Bone marrow (tissue), 2 donors: ENCODE data around the gene HAL.
A peak's percentile ranks its signal among the peaks of the same experiment; 100 is the strongest.

ENCODE experiments used
- DNase-seq, 2 donors: peaks; one replicate each; lab custom pipeline; 2025; lab: John Stamatoyannopoulos, UW

The HAL gene, protein sequence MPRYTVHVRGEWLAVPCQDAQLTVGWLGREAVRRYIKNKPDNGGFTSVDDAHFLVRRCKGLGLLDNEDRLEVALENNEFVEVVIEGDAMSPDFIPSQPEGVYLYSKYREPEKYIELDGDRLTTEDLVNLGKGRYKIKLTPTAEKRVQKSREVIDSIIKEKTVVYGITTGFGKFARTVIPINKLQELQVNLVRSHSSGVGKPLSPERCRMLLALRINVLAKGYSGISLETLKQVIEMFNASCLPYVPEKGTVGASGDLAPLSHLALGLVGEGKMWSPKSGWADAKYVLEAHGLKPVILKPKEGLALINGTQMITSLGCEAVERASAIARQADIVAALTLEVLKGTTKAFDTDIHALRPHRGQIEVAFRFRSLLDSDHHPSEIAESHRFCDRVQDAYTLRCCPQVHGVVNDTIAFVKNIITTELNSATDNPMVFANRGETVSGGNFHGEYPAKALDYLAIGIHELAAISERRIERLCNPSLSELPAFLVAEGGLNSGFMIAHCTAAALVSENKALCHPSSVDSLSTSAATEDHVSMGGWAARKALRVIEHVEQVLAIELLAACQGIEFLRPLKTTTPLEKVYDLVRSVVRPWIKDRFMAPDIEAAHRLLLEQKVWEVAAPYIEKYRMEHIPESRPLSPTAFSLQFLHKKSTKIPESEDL

DNA sequence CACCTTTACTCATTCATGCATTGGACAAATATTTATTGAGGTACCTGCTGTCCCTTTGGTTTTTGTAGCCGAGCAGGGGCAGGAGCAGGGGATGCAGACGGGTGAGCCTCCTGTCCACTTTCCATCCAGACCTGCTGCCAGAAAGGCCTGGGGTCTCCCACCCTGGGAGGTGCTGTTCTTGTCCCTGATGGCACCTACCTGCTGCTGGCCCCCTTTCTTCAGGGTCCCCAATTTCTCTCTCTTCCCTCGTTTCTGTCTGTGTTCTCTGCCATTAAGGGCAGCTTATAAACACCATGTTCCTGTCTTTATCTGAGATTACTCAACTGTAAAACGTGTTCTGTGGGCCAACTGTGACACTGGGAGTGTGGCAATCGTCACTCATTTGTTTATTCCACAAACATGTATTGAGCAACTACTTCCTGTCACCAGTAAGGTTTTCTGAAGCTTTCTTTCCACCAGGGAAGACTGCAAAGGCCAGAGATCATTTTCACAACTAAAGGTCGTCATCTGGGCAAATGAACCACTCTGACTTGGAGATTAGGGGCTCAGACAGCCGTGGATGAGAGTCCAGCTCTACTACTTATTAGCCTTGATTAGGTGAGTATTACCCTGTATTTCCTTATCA is at the start of gene HAL:
Gene HAL (minus strand): TSS at position 311 of the 625 bp plus-strand sequence. CDS start 434 bp downstream, outside the sequence.
- DNase-seq: peak in 1 of 2 donors; percentile 19

DNA sequence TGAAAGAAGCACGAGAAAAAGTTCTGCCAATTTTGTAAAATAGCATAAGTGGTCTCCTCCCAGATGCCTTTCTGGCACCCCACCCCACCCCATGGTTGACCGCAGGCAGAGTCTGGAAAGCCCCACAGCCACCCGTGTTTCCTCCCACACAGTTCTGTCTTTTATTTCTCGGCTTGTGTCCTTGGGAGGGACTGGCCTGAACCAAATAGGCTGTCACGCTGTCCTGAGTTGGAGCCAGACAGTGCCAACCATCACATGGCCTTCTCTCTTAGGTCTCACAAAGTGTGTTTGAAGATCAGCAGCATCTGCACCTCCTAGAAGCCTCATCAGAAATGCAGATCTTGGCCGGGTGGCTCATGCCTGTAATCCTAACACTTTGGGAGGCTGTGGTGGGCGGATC is 49.4 kb upstream of the HAL start:
- DNase-seq: no peak

DNA sequence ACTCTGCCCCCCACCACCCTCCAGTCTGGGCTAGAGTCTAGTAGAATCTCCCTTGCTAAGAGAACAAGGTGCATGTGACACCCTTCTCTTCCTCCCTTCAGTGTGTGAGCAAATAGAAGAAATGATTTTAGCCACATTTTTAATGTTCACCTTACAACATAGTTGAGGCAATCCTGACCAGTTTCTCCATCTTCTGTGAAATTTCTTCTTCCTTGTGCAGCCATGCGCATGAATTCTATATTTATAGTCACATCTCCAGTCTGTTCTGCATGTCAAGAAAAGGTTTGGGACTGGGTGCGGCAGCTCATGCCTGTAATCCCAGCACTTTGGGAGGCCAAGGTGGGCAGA is 48.8 kb upstream of the HAL start:
- DNase-seq: no peak

DNA sequence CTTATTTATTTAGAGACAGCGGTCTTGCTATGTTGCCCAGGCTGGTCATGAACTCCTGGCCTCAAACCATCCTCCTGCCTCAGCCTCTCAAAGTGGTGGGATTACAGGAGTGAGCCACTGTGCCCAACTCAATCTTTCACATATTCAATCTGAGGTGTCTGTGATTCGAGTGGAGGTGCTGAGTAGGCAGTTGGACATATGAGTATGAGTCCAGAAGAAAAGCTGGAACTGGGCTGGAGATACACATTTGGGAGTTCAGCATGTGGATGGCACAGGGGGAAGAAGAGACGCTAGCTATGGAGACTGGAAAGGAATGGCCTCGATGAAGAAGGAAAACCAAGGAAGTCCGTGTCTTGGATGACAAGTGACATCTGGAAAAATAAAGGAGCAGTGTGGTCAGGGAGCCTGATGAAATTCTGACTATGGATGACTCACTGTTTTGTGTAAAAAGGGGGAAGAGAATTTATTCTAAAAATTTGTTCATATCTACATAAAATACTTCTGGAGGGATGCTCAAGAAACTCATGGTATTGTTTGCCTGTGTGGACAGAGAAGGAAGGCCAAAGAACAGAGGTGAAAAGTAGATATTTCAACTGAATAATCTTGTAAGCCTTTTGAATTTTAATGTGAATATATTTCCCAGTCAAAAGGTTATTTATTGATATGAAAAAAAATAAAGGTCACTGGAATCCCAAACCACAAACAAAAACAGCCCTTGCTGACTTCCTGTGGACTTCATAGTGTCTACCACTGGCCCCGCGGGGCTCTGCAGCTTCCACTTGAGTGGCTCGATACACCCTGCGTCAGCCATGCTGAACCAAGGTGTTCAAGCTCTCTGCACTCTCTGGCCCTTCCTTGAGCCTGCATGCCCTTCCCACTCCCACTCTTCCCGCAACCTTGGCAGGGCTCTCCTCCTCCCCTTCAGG is 48.1 kb upstream of the HAL start:
- DNase-seq: no peak

DNA sequence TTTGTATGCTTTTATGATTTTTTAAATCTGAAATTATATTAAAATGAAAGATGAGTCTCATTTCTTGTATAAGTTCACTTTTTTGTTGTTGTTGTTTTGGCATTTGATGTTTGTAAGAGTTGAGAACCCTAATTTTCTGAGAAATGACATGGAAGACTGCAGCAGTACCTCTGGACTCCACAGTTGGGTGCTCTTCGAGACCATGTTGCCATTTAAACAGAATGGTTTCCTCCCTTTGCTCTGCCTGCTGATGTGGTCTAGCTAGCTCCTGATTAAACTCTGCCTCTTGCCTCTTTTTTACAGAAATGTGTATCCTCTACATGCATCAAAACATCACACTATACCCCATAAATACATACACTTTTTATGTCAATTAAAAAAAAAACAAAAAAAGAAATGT is 45.0 kb upstream of the HAL start:
- no peak for DNase-seq

DNA sequence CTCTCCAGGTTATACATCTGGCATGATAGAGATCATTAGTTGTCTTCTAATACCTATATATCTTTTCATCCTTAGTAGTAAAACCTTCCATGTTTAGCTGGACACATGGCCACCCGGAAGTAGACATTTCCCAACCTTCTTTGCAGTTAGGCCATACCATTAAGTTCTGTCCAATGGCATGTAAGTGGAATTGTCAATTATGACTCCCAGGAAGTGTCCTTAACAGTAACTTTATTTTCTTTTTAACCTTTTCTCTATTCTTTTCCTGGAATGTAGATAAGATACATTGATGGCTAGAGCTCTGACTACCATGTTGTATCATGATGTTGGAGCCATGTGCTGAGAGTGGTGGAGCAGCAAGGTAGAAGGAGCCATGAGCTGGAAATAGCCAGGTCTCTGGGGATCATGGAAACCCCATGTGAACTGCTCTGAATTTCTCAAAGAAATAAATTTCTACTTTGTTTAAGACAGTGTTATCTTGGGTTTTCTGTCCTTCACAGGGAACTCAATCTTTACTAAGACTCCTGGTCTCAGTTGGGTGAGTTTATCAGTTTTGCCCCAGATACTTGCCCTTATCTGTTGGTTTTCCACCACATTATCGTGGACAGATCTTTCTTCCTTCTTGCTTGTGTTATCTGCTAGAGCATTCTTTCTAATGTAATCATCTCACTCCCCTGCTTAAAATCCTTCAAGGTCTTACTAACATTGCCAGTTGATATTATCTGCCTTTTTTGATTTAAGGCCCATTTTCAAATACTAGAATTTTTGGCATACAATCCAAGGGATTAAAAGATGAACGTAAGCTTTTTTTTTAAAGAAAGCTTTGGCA is 44.4 kb upstream of the HAL start:
- no peak for DNase-seq

DNA sequence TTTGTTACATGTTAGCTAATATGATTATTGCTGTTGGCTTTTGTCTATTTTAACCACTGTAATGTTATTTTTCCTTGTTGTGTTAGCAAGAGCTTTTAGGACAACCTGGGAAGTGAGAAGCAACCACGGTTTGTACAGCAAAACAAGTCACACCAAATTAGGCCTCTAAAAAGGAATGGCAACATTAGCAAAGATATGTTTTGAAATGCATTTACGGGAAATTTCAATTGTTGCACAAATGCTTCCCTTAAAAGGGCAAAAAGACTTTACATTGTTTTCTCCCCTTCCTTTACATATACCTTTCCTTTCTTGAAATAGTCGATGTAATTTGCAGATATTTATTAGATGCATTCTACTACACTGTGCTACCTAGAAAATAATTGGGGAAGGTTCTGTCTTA is 43.4 kb upstream of the HAL start:
- no peak for DNase-seq

DNA sequence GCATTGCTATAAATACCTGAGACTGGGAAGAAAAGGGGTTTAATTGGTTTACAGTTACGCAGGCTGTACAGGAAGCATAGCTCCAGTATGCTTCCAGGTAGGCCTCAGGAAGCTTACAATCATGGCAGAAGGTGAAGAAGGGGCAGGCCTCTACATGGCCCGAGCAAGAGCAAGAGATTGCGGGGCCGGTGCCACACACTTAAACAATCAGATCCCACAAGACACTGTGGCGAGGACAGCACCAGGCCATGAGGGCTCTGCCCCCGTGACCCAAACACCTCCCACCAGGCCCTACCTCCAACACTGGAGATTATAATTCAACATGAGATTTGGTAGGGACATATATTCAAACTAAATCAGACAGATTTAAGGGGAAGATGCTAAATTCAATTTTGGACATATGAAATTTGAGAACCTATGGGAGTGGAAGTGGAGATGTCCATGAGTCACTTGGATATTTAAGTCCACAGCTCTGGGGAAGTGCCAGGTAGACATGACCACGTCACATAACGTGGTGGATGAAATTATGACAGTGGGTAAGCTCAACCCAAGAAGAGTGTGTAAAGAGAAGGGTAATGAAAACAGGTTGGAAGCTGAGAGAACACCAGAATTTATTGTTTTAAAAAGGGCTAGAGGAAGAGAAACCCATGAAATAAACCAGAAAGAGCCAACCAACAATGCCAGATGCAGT is 40.8 kb upstream of the HAL start:
- no peak for DNase-seq

DNA sequence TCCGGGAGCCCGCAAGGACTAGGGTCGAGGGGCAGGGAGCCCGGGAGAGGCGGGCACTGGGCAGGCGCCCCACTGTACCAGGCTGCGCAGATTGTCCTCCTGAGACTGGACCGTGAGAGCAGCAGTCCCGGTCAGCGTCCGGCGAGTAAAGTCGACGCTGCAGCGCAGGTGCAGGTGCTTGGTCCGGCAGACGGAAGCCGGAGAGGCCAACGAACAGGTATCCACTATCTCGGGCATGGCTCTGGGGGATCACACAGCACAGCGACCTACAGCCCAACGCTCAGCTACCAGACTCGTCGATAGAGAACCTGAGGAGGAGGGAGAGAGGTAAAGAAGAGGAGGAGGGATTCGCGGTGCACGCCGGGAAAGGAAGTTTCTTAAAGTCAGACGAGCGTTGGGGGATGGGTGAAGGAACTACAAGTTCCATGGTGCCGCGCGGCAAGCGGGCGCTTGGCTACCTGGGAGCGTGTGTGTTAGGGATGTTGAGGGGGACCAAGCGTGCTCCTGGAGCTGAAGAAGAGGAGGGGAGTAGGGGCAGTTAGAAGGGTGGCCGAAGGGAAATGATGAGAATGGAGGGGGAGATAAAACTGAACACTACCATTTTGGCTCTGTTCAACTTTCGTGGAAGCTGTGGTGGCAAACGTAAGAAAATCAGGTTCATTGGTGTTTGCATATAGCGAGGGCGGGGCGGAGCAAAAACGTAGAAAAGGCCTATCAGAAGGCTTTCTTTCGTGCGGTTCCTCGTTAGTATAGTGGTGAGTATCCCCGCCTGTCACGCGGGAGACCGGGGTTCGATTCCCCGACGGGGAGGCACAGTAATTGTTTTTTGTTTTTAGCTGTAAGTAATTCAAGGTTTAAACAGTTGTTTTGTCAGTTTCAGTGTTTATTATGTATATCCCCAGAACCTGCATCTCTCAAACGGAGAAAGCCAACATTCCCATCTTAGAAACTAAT is 39.4 kb upstream of the HAL start, which contains the start of gene LTA4H:
Gene LTA4H (minus strand): TSS at position 305 of the 954 bp plus-strand sequence. CDS start 68 bp downstream, at position 237.
- DNase-seq: peak; percentile 96 to 98

DNA sequence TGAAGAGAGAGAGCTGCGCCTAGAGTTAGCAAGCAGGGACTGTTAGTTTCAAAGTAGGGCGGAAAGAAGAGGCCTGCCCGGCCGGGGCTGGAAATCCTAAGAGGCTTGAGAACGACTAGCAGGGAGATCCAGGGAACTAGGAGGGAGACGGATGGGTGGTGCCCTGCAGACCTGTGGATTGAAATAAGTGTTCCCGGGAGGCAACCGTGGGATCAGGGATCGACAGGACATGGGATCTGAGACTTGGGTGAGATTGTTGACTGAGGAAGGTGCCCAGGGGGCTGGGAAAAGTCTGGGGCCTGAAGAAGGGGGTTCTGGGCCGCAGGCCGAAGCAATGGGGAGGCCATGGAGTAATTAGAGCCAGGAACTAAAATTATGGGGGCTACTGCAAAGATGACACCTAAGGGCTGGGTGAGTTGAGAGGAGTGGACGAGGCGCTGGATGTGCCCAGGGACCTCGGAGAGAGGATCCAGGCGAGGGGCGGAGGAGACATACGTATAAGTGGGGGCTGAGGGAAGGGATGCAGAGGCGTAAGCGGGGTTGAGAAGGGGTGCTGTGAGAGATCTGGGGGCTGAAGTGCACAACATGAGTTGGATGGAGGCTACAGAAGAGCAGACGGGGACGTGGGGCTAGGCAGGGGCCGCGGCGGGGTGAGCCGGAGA is 38.6 kb upstream of the HAL start:
- DNase-seq: no peak

DNA sequence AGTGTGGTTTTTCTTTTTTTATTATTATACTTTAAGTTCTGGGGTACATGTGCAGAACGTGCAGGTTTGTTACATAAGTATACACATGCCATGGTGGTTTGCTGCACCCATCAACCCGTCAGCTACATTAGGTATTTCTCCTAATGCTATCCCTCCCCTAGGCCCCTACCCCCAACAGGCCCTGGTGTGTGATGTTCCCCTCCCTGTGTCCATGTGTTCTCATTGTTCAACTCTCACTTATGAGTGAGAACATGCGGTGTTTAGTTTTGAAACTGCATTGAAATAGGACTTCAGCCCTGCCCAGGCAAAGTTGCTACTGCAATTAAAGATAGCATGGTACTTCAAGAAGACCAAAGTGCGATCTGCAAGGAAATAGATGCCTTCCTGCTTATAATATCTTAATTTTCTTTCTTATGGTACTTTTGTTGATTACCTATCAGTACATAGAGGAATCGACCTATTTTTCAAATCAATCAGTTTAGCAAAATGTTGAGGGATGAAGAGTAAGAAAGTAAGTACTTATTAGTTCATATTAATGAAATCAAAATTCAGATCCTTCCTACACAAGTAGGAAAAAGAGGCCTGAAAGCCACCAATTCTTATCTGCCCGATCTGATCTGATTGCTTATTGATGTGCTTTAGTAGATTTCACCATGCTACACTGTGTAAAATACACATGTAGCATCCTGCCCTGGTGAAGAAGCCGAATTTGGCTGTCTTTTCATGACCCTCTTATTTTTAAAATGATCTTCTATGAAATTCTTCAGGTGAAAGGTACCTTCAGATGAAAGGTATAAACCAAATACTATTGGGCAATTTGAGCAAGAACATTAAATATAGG is 37.6 kb upstream of the HAL start:
- no peak for DNase-seq

DNA sequence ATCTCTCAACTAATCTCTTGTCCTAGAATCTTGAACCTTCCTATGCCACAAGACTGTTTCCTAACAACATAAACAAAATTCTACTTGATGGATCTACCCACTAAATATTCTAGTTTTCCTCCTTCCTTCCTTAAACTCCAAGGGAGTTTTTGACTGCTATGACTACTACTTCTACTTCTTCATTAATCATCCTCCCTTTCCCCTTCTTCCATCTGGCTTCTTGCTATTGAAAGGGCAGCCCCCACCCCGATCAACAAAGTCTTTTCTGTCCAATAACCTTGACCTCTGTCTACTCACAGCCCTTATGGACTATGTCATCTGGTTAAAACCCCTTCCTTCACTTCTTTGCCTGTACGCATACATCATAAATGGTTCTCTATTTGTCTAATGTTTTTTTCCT is 33.7 kb upstream of the HAL start:
- no peak for DNase-seq

DNA sequence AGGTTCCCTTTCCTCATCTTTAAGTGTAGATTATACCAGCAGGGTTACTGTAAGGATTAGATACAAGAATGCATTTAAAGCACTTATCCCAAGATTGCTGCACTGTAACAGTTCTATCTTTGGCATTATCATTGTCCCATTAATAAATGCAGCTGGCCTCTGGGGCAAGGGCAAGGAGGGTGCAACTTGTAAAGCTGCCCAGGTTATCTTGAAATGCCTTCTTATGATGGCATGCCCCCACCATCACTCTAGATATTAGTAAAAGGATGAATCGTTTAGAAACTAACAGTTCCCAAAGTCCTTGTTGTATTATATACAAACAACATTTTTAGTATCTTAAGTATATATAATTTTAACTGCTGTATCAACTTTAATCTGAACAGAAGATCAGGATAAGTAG is 32.4 kb upstream of the HAL start:
- no peak for DNase-seq

DNA sequence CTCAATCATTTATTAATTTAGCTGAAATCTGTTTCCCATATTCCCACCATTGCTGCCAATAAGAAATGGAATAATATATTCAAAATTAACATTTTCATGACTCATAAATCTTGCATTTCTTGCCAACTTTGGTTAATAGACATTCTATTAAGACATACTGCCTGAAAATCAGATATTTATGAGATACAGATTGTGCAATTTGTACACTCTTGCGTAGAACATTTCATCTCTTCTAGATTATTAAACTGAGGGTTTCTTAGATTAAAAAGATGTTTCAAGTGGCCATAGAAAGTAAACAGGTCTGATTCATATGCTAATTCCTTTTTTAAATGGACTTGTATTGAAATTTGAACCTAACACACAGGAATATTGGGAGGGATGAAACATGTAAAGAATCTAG is 30.2 kb upstream of the HAL start:
- no peak for DNase-seq

DNA sequence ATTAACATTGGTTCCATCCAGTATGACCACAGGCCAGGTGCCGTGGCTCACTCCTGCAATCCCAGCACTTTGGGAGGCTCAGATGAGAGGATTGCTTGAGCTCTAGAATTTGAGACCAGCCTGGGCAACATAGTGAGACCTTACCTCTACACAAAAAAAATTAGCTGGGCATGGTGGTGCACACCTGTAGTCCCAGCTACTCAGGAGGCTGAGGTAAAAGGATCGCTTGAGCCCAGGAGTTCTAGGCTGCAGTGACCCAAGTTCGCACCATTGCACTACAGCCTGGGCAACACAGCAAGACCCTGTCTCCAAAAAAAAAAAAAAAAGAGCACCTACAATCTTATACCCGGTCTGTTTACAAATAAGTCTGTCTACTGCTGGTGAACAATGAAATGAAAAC is 29.4 kb upstream of the HAL start:
- DNase-seq: no peak

DNA sequence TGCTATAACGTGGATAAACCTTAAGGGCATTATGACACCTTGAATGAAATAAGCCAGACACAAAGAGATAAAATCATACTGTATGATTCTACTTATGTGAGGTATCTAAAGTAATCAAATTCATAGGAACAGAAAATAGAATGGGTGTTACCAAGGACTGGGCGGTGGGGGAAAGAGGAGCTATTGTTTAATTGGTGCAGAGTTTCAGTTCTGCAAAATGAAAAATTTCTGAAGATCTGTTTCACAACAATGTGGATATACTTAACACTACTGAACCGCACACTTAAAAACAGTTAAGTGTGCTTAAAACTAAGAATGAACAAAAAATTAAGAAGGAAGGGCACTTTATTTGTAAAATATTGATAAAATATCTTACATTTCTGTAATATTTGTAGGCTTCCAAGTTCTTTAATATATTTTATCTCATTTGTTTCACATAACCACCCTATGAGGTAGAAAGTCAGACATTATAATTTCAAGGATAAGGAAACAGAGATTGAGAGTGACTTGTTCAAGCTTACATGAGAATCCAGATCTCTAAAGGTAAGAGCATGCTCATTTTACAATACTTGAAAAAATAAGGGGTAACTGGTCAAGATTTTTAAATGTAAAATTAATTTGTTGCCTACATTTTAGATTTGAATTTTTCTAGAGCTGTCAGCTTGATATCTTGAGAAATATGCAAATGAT is 24.3 kb upstream of the HAL start:
- no peak for DNase-seq

DNA sequence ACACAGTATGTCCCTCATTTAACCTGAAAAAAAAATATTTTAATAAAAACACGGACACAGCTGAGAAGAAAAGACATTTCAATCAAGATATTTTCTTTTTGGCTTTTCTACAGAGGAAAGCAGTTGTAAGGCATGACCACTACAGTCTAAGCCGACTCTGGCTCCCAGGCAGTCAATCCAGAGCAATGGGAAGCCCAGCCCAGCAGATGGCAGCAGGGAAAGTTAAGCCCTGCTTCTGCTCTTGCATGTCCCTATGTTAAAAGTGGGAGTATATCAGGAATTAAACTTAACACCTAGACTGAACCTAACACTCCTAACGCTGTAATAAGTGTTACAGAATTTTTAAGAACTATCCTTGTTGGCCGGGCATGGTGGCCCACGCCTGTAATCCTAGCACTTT is 19.5 kb upstream of the HAL start:
- no peak for DNase-seq
